Measurements from ENCODE around the gene GP9.

GRCh38 chr3:129087138-129087702 lies 26.6 kb downstream of the GP9 start:
- no peak for TF ChIP-seq CTCF (IDR thresholded peaks at IDR 0.05)
- no peak for TF ChIP-seq POLR2A (IDR thresholded peaks at IDR 0.05)
